GM12891 (cell line): ENCODE data around the gene CARD19.

Experiments used
- POLR2A ChIP-seq: IDR thresholded peaks from 2 replicates; pipeline ENCODE4 v1.6.1; 2011; ENCODE audit warnings: low read depth, low read length, control low read depth
- POU2F2 ChIP-seq: IDR thresholded peaks from 2 replicates; pipeline ENCODE4 v1.6.1; 2011; ENCODE audit warnings: low read depth, mild to moderate bottlenecking, control low read depth, low read length, moderate library complexity

GRCh38 chr9:93138171-93138764, 42.3 kb downstream of the CARD19 start:
- TF ChIP-seq POLR2A (no peak), POU2F2 (no peak)
